Activated CD8-positive, alpha-beta T cell treated with anti-CD3 and anti-CD28 coated beads, Interleukin-2, amount 10 ng/mL, durations not matched to agents 7 days and 5 days (primary cell): ENCODE results near the gene ALKBH4. TPM values are rescaled to one million over a fixed set of nuclear protein-coding genes. Genes with fewer than 3 reads are reported as not detected.

ENCODE experiments used
- ATAC-seq: fragments of 150-1000 bp; cut with Tn5 transposase; one replicate; pipeline ENCODE4 v1.10.0; 2021; ENCODE audit warnings: moderate library complexity
- CTCF ChIA-PET: fragments of 350-600 bp; sonication (Branson Sonifier 250); formaldehyde crosslinking; loops from one replicate; lab custom pipeline; 2021; ENCODE audit warnings: antibody characterized with exemption; lab: Charles Lee
- POLR2A ChIA-PET: fragments of 350-600 bp; sonication (Branson Sonifier 250); formaldehyde crosslinking; loops from one replicate; lab custom pipeline; 2021; ENCODE audit warnings: antibody characterized with exemption; lab: Charles Lee
- DNase-seq: peaks from one replicate; pipeline ENCODE4 v3.0.0-alpha.2; 2020
- H3K27ac Mint-ChIP-seq: one replicate; pipeline ENCODE4 v1.8.0; 2021; ENCODE audit warnings: mild to moderate bottlenecking, mixed read lengths
- H3K27me3 Mint-ChIP-seq: one replicate; pipeline ENCODE4 v1.8.0; 2021; ENCODE audit warnings: low read depth, mixed read lengths
- H3K36me3 Mint-ChIP-seq: one replicate; pipeline ENCODE4 v1.8.0; 2021; ENCODE audit warnings: low read depth, mixed read lengths
- H3K4me1 Mint-ChIP-seq: one replicate; pipeline ENCODE4 v1.8.0; 2021; ENCODE audit warnings: low read depth, mixed read lengths
- H3K4me3 Mint-ChIP-seq: one replicate; pipeline ENCODE4 v1.8.0; 2021; ENCODE audit warnings: mild to moderate bottlenecking, mixed read lengths
- H3K9me3 Mint-ChIP-seq: one replicate; pipeline ENCODE4 v1.8.0; 2022; ENCODE audit warnings: mixed read lengths; ENCODE audit not compliant: insufficient read depth
- microRNA-seq: library from miRNA; unstranded; fragments of <30 nt; microRNA quantifications from one replicate; pipeline ENCODE4 v1.2.0, GENCODE V29; 2022
- total RNA-seq, 2 experiments: library from RNA; stranded (reverse); gene quantifications; one replicate each; pipeline ENCODE4 v1.2.3, GENCODE V29; 2021

Gene ALKBH4
- total RNA-seq, 2 experiments from 2014 or later, result 10.8 to 11.1 TPM

- ATAC-seq (no peak), DNase-seq (no peak)
- no peak overlapping the region for H3K4me3 Mint-ChIP-seq
- no peaks in the 10 kb centered on the region for H3K27me3 Mint-ChIP-seq
- peaks cover 68% of the 10 kb centered on the region for H3K36me3 Mint-ChIP-seq
- H3K9me3 Mint-ChIP-seq, result no peaks in the 10 kb centered on the region
- ChIA-PET CTCF (interaction anchor here (1.0 kb wide), 1 partner anchor 42 kb away, joined by 3 read pairs; no protein-coding TSS in a partner anchor), POLR2A (no interaction called here)
- H3K4me1 Mint-ChIP-seq, result peaks cover 18% of the 10 kb centered on the region
- peak overlapping the region; percentile 22 for H3K27ac Mint-ChIP-seq
These were observed 56.8 kb downstream of the ALKBH4 start for GRCh38 chr7:102407910-102408309.

Small RNAs within 50 kb of the gene (microRNA-seq; reads per million reads assigned to microRNA genes)
- gene MIR4467, result not detected
- gene MIR5090, result 9.8 reads per million, percentile 24 among the genes with 10 or more reads in this experiment

Other genes with a start within 250 kb of the ALKBH4 start
- under 1 TPM; 0.16 to 0.52 TPM for gene SH2B2, start 178.0 kb downstream of the ALKBH4 start, total RNA-seq
- gene SPDYE6, start 108.4 kb downstream of the ALKBH4 start, total RNA-seq, result not detected
- 10 to 100 TPM; 26.8 to 28.1 TPM for gene PRKRIP1, start 68.5 kb downstream of the ALKBH4 start, total RNA-seq
- 10 to 100 TPM; 72.5 to 72.8 TPM for gene ORAI2, start 31.3 kb downstream of the ALKBH4 start, total RNA-seq
- gene LRWD1, start 121 bp upstream of the ALKBH4 start, total RNA-seq, result 10 to 100 TPM; 16.7 to 21.7 TPM
- 10 to 100 TPM; 55.7 to 62.0 TPM for gene POLR2J, start 14.1 kb upstream of the ALKBH4 start, total RNA-seq
- 10 to 100 TPM; 18.9 to 21.1 TPM for gene RASA4B, start 52.9 kb upstream of the ALKBH4 start, total RNA-seq
- 10 to 100 TPM; 24.1 to 27.1 TPM for gene UPK3BL2, start 78.8 kb upstream of the ALKBH4 start, total RNA-seq
- gene SPDYE2, start 86.4 kb upstream of the ALKBH4 start, total RNA-seq, result under 1 TPM in 1 of 2 experiments, not detected in 1; 0.31 TPM
- gene POLR2J3, start 107.7 kb upstream of the ALKBH4 start, total RNA-seq, result 10 to 100 TPM; 52.4 to 59.4 TPM
- gene RASA4, start 151.9 kb upstream of the ALKBH4 start, total RNA-seq, result 10 to 100 TPM; 59.0 to 61.8 TPM
- gene UPK3BL1, start 177.9 kb upstream of the ALKBH4 start, total RNA-seq, result 10 to 100 TPM; 31.4 to 37.2 TPM
- gene SPDYE2B, start 185.5 kb upstream of the ALKBH4 start, total RNA-seq, result not detected
- gene POLR2J2, start 206.8 kb upstream of the ALKBH4 start, total RNA-seq, result 10 to 100 TPM; 19.4 to 20.6 TPM